ENCODE results near the gene SCEL. TPM values are rescaled to one million over a fixed set of nuclear protein-coding genes. Genes with fewer than 3 reads are reported as not detected.

The SCEL gene
- total RNA-seq, 2 donors from 2014 or later, result 0.35 TPM; not detected in 1

- no peaks in the 10 kb centered on the region for H3K9me3 ChIP-seq
- no peaks in the 10 kb centered on the region for H3K27me3 ChIP-seq
- H3K27ac ChIP-seq, result no peak overlapping the region
- no peaks in the 10 kb centered on the region for H3K4me1 ChIP-seq
- DNase-seq (ENCODE audit: low spot score), result no peak
- no peak overlapping the region for H3K4me3 ChIP-seq
- no peaks in the 10 kb centered on the region for H3K36me3 ChIP-seq
- no peak for TF ChIP-seq CTCF (IDR thresholded peaks at IDR 0.05)
These were observed 84.1 kb downstream of the SCEL start for GRCh38 chr13:77619655-77620054.

- no peaks in the 10 kb centered on the region for H3K36me3 ChIP-seq
- TF ChIP-seq CTCF (IDR thresholded peaks at IDR 0.05), result no peak
- no peaks in the 10 kb centered on the region for H3K4me1 ChIP-seq
- no peaks in the 10 kb centered on the region for H3K27me3 ChIP-seq
- H3K9me3 ChIP-seq, result no peaks in the 10 kb centered on the region
- no peak for DNase-seq (ENCODE audit: low spot score)
- no peak overlapping the region for H3K4me3 ChIP-seq
- no peak overlapping the region for H3K27ac ChIP-seq
These were observed 84.6 kb downstream of the SCEL start for GRCh38 chr13:77620138-77620537.

GRCh38 chr13:77623806-77624205 lies 88.3 kb downstream of the SCEL start:
- TF ChIP-seq CTCF (IDR thresholded peaks at IDR 0.05), result no peak
- Histone ChIP-seq H3K4me1 (no peaks in the 10 kb centered on the region), H3K36me3 (no peaks in the 10 kb centered on the region), H3K27ac (no peak overlapping the region), H3K9me3 (no peaks in the 10 kb centered on the region), H3K27me3 (no peaks in the 10 kb centered on the region), H3K4me3 (no peak overlapping the region)
- no peak for DNase-seq (ENCODE audit: low spot score)

- no peak for DNase-seq (ENCODE audit: low spot score)
- Histone ChIP-seq H3K4me3 (no peak overlapping the region), H3K4me1 (no peaks in the 10 kb centered on the region), H3K27ac (no peak overlapping the region), H3K9me3 (no peaks in the 10 kb centered on the region), H3K27me3 (no peaks in the 10 kb centered on the region), H3K36me3 (no peaks in the 10 kb centered on the region)
- no peak for TF ChIP-seq CTCF (IDR thresholded peaks at IDR 0.05)
These were observed 92.7 kb downstream of the SCEL start for GRCh38 chr13:77628170-77628569.

GRCh38 chr13:77637588-77637987 lies 102.1 kb downstream of the SCEL start:
- no peaks in the 10 kb centered on the region for H3K4me1 ChIP-seq
- no peak overlapping the region for H3K27ac ChIP-seq
- H3K27me3 ChIP-seq, result no peaks in the 10 kb centered on the region
- H3K4me3 ChIP-seq, result no peak overlapping the region
- TF ChIP-seq CTCF (IDR thresholded peaks at IDR 0.05), result no peak
- no peak for DNase-seq (ENCODE audit: low spot score)
- H3K9me3 ChIP-seq, result no peaks in the 10 kb centered on the region
- H3K36me3 ChIP-seq, result no peaks in the 10 kb centered on the region

GRCh38 chr13:77650409-77650808 lies 114.9 kb downstream of the SCEL start:
- no peak overlapping the region for H3K4me3 ChIP-seq
- no peaks in the 10 kb centered on the region for H3K36me3 ChIP-seq
- peaks cover 0 to 12% of the 10 kb centered on the region in 2 donors for H3K9me3 ChIP-seq
- no peak for DNase-seq (ENCODE audit: low spot score)
- TF ChIP-seq CTCF (IDR thresholded peaks at IDR 0.05), result no peak
- no peak overlapping the region for H3K27ac ChIP-seq
- H3K27me3 ChIP-seq, result no peaks in the 10 kb centered on the region
- no peaks in the 10 kb centered on the region for H3K4me1 ChIP-seq

All from right atrium auricular region (tissue), 2 donors.